Germinal center (tissue), 1 donor: ENCODE data around the gene DHX32.
"Not testable (repeated sequence)": the region's sequence is repeated elsewhere in the genome, so short reads cannot be mapped to it uniquely, and the experiment has no call there.

Experiments
- DNase-seq: peaks from one replicate; pipeline ENCODE4 v3.0.0; 2012; ENCODE audit warnings: mixed read lengths, low spot score

Gene DHX32, protein sequence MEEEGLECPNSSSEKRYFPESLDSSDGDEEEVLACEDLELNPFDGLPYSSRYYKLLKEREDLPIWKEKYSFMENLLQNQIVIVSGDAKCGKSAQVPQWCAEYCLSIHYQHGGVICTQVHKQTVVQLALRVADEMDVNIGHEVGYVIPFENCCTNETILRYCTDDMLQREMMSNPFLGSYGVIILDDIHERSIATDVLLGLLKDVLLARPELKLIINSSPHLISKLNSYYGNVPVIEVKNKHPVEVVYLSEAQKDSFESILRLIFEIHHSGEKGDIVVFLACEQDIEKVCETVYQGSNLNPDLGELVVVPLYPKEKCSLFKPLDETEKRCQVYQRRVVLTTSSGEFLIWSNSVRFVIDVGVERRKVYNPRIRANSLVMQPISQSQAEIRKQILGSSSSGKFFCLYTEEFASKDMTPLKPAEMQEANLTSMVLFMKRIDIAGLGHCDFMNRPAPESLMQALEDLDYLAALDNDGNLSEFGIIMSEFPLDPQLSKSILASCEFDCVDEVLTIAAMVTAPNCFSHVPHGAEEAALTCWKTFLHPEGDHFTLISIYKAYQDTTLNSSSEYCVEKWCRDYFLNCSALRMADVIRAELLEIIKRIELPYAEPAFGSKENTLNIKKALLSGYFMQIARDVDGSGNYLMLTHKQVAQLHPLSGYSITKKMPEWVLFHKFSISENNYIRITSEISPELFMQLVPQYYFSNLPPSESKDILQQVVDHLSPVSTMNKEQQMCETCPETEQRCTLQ

DNA sequence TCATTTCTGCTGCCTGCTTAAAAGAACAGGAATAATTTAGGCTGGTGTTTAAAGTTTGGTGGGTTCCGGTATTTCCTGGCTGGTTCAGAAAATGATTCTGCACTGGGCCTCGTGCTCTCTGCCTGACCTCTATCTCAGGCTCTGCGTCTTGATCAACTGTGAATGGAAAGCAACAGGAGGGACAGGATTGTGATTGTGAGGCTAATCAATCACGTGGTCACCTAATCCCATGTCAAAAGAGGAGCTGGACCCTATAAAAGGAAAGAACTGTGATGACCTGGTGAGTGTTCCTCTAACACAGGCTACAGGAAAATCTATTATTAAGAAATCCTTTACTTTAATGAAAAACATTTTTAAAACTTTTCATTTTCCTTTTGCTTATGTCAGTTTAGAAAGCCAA lies at the start of gene DHX32:
TSS of gene DHX32 (minus strand) at position 101 of the 400 bp plus-strand sequence. CDS start 468 bp downstream, outside the sequence.
- DNase-seq = no peak

DNA sequence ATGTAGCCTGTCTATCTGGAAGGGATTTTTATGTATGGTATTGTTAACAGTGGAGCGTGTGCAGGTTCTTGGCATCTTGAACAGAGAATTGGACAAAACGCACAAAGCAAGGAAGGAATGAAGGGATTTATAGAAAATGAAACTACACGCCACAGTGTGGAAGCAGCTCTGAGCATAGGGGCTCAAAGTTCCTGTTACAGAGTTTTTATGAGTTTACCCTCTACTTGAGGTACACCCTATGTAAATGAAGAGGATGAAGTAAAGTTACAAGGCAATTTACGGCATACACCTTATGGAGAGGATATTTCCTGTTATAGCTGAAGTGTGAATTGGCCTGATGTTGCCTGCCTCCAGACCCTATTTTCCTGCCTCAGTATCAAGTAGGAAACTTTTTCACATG lies 48.5 kb upstream of the DHX32 start:
- DNase-seq = no peak

DNA sequence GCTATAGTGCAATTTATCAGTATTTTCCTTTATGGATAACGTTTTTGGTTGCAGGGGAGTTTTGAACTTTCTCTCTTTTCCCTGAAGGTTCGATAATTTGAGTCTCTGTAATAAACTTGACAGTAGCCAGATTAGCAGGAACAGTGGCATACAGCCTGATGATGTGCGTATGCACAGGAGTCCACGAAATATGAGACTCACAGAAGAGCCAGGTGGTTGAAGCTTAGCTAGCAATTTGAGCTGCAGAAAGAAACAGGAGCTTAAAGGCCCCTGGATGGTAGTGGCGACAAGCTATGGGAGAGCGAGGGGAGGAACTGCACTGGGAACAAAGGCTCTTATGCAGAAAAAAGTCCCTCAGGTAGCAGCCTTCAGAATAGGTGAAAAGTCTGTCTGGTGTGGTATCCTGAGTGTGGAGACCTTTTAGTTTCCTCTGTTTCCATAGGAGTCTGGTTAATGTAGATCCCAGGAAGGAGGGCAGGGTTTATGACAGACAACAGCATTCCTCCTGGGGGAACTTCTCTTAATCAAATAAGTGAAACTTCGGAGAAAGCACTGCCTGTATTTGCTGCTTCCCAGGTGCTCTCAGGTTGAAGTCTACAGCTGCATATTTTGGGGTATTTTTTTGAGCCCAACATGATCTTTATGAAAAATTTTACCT lies 48.0 kb upstream of the DHX32 start:
- no peak for DNase-seq

DNA sequence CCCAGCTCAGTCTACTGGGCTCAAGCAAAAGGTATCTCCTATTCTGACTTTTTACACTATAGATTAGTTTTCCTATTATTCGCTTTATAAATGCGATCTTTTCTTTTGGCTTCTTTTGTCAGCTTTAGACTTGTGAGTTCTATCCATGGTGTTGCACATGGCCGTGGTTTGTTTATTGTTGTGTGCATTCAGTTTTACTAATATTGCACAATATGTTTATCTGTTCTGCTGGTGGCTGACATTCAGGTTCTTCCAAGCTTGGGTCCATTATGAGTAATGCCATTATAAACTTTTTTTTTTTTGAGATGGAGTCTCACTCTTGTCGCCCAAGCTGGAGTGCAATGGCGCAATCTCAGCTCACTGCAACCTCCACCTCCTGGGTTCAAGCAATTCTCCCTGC lies 46.2 kb upstream of the DHX32 start:
- not testable (repeated sequence) for DNase-seq

DNA sequence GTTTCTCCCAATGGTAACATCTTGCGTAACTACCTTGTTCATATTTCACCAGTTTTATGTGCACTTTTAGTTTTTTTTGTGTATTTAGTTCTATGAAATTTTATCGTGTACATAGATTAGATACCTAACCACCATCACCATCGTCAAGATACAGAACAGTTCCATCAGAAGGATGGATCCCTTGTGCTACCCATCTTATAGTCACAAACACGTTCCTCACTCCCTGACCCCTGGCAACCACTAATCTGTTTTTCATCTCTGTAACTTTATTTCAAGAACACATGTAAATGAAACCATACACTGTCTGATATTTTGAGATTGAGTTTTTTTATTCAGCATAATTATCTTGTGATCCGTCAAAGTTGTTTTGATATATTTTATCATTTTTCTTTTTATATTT lies 45.2 kb upstream of the DHX32 start:
- DNase-seq = no peak

DNA sequence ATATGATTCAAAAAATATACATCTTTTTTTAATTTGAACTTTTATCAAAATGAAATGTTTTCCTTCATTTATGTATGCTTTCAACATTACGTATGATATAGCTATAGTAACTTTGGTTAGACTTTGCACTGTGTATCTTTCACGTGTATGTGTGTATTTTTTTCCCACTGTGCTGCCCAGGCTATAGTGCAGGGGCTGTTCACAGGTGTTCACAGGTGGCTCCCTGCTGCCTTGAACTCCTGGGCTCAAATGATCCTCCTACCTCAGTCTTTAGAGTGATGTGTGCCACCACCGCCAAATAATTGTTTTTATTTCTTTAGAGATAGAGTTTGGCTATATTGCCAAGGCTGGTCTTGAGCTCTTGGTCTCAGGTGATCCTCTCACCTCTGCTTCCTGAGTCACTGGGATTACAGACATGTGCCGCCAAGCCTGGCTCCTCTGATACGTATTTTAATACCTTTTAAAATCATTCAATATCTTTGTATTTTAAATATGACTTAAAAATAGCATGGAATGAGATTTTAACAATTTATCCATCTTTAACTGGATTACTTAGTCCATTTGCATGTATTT lies 44.3 kb upstream of the DHX32 start:
- no peak for DNase-seq

DNA sequence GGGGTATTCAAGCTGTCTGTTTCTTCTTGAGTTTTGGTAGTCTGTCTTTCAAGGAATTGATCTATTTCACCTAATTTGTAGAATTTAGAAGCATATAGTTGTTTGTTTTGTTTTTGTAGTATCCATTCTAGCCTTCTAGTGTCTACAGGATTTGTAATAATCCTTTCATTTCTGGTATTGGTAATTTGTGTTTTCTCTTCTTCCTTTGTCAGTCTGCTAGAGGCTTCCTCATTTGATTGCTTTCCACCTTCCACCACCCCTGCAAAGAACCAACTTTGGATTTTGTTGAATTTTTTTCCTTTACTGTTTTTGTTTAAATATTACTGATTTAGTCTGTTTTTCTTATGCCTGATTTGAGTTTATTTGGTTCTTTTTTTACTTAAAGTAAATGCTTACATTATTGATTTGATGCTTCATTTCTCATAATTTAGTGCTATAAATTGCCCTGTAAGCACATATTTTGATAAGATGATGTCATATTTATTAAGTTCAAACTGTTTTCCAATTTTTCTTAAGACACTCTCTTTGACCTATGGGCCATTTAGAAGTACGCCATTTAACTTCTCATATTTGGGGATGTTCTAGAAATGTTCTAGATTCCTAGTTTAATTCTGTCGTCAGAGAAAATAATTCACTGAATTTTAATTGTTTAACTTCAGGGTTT lies 40.7 kb upstream of the DHX32 start:
- not testable (repeated sequence) for DNase-seq

DNA sequence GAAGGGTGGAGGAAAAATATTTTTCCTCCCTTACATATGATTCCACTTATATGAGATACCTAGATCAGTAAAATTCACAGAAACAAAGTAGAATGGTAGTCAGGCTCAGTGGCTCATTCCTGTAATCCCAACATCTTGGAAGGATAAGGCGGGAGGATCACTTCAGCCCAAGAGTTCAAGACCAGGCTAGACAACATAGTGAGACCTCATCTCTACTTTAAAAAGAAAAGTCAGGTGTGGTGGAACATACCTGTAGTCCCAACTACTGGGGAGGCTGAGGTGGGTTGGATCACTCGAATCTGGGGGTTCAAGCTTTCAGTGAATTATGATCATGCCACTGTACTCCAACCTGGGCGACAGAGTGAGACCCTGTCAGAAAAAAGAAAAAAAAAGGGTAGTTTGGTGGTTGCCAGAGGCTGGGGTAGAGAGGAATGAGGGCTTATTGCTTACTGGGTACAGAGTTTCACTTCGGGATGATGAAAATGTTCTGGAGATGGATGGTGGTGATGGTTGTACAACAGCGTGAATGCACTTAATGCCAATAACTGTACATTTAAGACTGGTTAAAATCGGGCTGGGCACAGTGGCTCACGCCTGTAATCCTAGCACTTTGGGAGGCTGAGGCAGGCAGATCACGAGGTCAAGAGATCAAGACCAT lies 36.7 kb upstream of the DHX32 start:
- DNase-seq = not testable (repeated sequence)

DNA sequence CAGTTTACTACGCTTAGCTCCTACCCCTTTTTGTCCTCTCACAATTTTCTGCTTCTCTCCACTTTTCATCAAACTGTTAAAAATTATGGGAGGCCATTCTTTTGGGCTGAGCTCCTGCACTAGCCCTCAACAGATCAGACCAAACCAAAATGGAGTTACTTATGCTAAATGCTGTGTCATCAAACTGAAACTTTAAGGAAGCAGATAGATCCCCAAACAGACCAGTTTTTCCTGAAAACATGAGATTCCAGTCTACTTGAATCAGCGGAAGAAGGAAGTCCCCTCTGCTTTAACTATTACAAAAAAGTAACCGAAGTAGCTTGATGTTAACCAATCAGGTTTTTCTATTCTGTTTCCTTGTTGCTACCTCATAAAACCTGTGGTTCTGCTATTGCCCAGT lies 35.9 kb upstream of the DHX32 start:
- DNase-seq = no peak

DNA sequence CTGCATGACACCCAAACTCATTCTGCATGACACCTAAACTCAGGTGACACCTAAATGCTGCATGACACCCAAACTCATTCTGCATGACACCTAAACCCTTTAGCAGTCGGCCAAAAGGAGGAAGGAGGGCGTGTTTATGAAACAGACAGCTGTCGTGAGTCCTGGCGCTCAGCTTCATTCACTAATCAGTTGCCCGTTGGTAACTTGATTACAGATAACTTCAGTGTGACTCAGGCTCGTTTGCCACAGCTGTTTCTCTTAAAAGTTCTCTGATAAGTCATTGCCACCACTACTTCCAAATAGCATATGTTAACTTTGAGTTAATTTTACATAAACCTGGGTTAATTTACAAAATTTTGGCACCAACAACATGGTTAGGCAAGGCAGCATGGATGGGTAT lies 32.2 kb upstream of the DHX32 start:
- DNase-seq = not testable (repeated sequence)

DNA sequence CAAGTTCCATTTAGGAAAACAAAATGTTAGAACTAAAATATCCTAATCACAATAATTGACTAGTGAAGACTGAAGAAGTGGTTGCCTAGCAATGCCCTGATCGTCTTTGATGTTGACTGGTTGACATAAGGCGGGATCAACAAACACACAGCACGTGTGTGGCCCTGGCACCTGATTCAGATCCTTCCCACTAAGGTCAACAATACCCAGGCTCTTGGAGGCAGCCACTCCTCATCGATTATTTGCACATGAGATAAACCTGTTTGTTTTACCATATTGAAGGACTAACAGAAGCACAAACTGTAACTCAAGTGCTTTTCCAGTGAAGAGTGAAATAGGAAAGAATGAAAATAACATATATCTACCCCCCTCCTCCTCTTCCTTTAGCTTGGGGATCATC lies 30.9 kb upstream of the DHX32 start:
- no peak for DNase-seq

DNA sequence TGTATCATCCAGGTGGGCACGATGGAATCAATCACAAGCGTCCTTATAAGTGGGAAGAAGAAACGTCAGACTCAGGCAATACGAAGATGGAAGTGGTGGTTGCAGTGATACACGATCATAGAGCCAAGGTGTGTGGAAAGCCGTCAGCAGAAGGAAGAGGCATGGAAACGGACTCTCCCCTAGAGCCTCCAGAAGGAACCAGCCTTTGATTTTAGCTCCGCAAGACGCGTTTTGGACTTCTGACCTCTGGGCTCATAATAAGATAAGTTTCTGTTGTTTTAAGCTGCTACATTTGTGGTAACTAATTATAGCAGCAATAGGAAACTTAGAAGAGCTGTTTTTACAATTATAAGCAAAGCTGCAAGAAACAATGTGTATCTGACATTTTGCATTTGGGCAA lies 30.1 kb upstream of the DHX32 start:
- DNase-seq = no peak

DNA sequence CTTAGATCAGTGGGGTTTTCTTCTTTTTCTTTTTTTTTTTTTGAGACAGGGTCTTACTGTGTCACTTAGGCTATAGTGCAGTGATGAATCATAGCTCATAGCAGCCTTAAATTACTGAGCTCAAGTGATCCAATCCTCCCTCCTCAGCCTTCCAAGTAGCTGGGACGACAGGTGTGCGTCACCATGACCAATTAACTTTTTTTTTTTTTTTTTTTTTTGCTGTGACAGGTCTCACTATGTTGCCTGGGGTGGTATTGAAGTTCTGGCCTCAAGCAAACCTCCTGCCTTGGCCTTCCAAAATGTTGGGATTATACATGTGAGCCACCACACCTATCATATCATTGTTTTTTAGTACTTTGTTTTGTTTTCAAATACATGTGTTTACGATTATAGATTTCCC lies 28.4 kb upstream of the DHX32 start:
- DNase-seq = not testable (repeated sequence)

DNA sequence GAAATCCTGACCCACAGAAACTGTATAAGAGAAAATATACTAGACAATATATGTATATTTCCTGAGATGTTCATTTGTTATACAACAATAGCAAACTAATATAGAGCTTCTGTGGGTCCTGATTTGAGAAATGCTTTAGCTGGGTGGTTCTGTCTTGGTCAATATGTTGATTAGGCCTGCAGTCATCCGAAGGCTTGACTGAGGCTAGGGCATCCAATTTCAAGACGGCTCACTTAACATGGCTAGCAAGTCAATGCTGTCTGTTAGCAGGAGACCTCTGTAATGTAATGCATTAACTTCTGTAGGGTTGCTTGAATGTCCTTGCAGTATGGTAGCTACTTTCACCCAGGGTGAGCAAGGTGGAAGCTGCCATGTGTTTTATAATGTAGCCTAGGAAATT lies 27.7 kb upstream of the DHX32 start:
- not testable (repeated sequence) for DNase-seq

DNA sequence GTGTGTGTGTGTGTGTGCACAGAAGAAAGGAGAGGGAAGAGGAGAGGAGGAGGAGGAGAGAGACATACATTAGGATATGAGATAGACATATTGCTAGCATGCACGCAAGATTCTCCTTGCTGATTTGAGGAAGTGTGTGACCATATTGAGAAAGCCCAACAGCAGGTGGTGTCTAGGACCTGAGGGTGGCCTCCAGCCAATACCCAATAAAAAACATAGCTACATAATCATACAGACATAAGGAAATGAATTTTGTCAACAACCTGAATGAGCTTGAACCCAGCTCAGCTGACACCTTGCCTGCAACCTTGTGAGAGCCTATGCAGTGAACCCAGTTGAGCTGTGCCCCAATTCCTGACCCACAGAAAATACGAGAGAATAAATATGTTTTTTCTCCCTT lies 26.5 kb upstream of the DHX32 start:
- not testable (repeated sequence) for DNase-seq

DNA sequence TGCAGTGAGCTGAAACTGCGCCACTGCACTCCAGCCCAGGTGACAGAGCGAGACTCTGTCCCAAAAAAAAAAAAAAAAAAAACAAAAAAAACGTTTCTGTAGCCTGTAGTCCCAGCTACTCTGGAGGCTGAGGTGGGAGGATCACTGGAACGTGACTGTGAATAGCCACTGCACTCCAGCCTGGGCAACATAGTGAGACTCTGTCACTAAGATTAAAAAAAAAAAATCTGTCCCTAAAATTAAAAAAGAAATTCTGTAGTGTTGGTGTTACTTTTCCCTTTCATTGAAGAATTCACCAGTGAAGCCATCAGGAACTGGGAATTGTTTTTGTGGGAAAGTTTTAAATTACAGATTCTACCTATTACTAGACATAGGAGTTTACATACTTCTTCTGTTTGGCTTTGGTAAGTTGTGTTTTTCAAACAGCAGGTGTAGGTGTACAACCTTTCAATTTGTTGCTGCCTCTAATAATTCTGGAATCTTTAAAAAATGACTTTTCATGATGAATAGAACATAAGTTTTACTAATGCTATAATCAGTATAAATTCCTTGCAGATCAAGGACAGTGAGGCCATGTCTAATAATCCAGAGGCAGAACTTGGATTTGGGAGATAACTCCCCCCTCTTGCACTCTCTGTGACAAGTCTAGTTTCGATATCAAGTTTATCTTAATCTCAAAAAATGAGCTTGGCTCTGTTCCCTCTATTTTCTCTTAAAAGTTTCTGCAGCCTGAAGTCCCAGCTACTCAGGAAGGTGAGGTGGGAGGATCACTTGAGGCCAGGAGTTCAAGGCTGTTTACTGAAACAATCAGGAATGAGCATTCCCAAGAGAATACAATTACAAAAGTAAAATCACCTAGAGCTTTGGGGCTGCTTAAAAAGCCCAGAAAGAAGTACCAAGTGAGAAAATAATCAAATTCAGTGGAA lies 24.2 kb upstream of the DHX32 start:
- DNase-seq = not testable (repeated sequence)

DNA sequence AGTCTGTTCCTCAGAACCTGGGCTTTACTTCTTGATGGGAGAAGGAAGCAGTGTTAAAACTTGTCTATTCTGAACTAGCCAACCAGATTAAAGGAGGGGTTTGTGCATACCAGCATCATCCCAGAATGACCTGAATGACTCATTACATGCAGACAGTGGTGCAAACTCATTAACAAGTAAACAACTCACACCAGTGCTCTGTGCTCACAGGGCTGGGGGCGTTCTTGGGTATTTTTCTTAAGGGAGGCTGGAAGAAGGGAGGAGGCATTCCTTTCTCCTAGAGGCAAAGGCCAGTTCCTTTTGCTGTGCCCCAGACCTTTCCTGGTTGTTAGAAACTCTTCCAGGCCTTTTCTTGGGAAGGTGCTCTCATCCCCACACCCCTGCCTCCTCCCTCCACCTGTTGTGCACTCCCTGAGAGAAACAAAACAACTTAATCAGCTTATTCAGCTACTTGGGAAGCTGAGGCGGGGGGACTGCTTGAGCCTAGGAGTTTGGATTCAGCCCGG lies 22.1 kb upstream of the DHX32 start:
- DNase-seq = not testable (repeated sequence)

DNA sequence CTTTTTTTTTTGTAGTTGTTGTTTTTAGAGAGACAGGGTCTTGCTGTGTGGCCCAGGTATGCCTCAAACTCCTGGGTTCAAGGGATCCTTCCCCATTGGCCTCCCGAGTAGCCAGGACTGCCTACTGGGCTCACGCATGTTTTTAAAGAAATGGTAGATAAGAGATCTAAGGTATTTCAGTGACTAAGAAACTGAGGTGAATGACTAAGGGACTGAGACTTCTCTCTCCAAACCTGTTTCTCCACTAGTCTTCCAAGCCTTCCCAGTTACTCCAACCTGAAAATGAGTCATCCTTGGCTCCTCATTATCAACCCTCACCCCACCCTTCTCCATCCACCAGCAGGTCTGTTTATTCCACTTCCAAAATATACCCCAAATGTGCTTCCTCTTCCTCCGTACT lies 19.9 kb upstream of the DHX32 start:
- not testable (repeated sequence) for DNase-seq

DNA sequence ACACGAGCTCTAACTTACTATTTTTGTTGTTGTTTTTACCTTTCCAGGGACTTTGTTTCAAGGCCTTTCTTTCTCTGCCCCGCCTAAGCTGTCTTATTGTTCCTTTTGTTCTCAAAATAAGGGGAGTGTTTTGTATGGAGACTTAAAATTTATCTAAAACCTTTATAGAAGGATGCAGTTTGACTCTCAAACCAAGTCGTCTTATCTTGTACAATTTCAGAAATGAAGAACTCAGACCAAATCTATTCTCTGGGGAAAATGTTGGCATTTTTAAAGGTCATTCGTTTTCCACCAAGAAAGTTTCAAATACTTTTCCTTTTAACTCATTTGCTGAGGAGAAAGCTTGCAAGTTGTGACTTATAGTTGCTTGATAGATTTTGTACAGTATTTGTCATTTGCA lies 16.2 kb upstream of the DHX32 start:
- not testable (repeated sequence) for DNase-seq
